Fibroblast of pulmonary artery (primary cell): ENCODE data around the gene SMARCB1.

ENCODE experiments used
- DNase-seq: peaks from one replicate; pipeline ENCODE4 v3.0.0-alpha.2; 2010; ENCODE audit warnings: low read depth
- H3K4me3 ChIP-seq: replicated peaks from 2 replicates; pipeline ENCODE4 v1.5.1; 2011; ENCODE audit warnings: low read depth, mild to moderate bottlenecking, control low read depth, low read length, moderate library complexity
- TF ChIP-seq, protein P1 (sequence below): IDR thresholded peaks from 2 replicates; pipeline ENCODE4 v1.5.1; 2011; ENCODE audit warnings: mild to moderate bottlenecking, control low read depth, low read length, inconsistent platforms; ENCODE audit errors: missing control alignments

SMARCB1 gene

DNA sequence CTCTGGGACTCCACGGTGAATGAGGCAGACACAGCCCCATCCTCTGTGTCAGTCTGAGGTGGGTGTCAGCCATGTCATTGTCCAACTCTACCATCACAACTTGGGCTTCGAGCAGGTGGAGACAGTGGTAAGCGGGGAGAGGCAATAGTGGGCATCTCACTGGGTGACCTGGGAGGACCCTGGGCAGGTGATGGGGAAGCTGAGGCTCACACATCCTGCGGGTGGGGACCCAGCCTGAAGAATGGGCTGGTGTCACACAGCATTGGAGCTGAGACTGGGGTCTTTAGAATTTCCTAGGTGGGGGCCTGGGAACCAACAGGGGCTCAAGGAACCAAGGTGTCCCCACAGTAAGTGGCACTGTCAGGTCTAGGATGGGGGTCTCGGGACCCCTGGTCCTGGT lies 7.0 kb upstream of the SMARCB1 start:
- H3K4me3 ChIP-seq, result no peak overlapping the region
- TF ChIP-seq, protein P1, sequence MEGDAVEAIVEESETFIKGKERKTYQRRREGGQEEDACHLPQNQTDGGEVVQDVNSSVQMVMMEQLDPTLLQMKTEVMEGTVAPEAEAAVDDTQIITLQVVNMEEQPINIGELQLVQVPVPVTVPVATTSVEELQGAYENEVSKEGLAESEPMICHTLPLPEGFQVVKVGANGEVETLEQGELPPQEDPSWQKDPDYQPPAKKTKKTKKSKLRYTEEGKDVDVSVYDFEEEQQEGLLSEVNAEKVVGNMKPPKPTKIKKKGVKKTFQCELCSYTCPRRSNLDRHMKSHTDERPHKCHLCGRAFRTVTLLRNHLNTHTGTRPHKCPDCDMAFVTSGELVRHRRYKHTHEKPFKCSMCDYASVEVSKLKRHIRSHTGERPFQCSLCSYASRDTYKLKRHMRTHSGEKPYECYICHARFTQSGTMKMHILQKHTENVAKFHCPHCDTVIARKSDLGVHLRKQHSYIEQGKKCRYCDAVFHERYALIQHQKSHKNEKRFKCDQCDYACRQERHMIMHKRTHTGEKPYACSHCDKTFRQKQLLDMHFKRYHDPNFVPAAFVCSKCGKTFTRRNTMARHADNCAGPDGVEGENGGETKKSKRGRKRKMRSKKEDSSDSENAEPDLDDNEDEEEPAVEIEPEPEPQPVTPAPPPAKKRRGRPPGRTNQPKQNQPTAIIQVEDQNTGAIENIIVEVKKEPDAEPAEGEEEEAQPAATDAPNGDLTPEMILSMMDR, result no peak
- no peak for DNase-seq

DNA sequence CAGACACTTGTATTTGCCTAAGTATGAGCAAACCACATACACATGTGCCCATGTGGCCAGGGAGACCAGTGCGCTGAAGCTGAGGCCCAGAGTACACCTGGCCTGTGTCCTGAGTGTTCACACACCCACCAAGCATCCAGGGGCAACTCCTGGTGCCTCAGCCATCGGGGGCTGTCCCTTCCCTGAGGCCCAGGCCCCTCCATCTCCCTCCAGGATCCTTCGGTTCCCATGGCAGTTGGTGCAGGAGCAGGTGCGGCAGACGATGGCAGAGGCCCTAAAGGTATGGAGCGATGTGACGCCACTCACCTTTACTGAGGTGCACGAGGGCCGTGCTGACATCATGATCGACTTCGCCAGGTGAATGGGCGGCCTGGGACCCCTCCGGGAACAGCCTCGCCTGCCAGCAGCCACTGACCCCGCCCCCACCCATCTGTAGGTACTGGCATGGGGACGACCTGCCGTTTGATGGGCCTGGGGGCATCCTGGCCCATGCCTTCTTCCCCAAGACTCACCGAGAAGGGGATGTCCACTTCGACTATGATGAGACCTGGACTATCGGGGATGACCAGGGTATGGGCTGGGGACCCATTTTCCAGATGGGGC lies 6.5 kb upstream of the SMARCB1 start:
- H3K4me3 ChIP-seq, result no peak overlapping the region
- DNase-seq, result no peak
- TF ChIP-seq, protein P1, result no peak

DNA sequence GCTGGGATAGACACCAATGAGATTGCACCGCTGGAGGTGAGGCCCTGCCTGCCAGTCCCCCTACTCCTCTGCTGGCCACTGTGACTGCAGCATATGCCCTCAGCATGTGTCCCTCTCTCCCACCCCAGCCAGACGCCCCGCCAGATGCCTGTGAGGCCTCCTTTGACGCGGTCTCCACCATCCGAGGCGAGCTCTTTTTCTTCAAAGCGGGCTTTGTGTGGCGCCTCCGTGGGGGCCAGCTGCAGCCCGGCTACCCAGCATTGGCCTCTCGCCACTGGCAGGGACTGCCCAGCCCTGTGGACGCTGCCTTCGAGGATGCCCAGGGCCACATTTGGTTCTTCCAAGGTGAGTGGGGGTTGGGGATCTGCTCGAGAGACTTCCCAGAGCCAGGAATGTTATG lies 5.7 kb upstream of the SMARCB1 start:
- DNase-seq, result no peak
- TF ChIP-seq, protein P1, result no peak
- H3K4me3 ChIP-seq, result no peak overlapping the region

DNA sequence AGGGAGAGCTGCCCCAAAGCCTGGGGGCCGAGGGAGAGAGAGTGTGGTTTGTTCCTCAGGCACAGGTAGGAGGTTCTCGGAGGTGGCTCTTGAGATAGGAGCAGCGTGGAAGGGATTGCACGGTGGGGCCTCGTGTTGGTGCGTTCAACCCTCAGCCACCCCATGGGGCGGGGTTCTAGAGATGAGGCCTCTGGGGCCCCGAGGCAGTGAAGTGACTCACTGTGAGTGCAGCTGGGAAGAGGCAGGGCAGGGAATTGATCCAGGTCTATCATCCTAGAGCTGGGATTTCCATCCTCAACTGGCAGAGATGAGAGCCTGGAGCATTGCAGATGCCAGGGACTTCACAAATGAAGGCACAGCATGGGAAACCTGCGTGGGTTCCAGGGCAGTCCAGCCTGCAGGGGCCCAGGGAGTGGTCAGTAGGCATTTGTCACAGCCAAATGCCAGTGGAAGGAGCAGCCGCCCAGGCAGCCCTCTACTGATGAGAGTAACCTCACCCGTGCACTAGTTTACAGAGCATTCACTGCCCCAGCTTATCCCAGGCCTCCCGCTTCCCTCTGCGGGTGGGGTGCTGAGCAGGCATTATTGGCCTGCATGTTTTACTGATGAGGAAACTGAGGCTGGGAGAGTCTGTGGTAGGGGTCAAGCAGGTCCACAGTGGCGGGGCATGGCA lies 5.1 kb upstream of the SMARCB1 start:
- no peak overlapping the region for H3K4me3 ChIP-seq
- no peak for DNase-seq
- TF ChIP-seq, protein P1, result no peak

DNA sequence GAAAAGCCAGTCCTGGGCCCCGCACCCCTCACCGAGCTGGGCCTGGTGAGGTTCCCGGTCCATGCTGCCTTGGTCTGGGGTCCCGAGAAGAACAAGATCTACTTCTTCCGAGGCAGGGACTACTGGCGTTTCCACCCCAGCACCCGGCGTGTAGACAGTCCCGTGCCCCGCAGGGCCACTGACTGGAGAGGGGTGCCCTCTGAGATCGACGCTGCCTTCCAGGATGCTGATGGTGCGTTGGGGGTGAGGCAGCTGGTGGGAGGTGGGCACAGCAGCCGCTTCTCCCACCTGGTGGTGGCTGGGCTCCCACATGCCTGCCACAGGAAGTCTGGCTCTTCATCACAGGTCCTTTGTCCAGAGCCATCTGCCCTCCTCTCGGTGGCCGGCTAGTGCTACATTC lies 4.5 kb upstream of the SMARCB1 start:
- no peak for DNase-seq
- TF ChIP-seq, protein P1, result no peak
- H3K4me3 ChIP-seq, result no peak overlapping the region

DNA sequence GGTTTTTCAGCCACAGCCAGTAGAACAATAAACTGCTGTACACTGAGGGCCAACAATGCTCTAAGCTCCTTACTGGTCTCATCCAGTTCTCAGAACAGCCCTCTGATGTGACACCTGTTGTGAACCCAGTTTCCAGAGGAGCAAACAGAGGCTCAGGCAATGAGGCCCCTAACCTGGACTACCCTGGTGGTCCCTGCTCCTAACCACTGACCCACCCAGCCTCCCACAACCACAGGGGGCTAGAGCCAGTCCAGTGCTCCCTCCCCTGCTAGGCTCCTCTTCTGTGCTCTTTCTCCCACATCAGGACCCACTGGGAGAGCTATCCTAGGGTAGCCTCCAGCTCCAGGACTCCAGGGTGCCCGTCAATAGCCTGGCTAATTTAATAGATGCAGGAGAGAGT lies 4.1 kb upstream of the SMARCB1 start:
- TF ChIP-seq, protein P1, result no peak
- DNase-seq, result no peak
- H3K4me3 ChIP-seq, result no peak overlapping the region
